RWPE1 (cell line): ENCODE data around the gene SETBP1.

ENCODE experiments used
- CTCF ChIA-PET: fragments of 350-600 bp; sonication (Branson Sonifier 250); formaldehyde crosslinking; extraction: SDS; loops from one replicate; lab custom pipeline; 2021; lab: Yijun Ruan, JAX
- POLR2A ChIA-PET: fragments of 400-600 bp; formaldehyde crosslinking; extraction: SDS; loops from one replicate; lab custom pipeline; 2020; ENCODE audit warnings: antibody characterized with exemption; ENCODE audit not compliant: low non-redundant PET; lab: Yijun Ruan, JAX
- DNase-seq: peaks from one replicate; pipeline ENCODE4 v3.0.0; 2012; ENCODE audit warnings: low spot score
- H3K27ac ChIP-seq: fragments of 450-650 bp; 2 replicates; pipeline ENCODE4 v1.5.1; 2017
- CTCF ChIP-seq: fragments of 450-650 bp; conservative IDR thresholded peaks from 2 replicates; pipeline ENCODE4 v1.5.1; 2017; ENCODE audit warnings: low read depth, mild to moderate bottlenecking

Gene SETBP1

GRCh38 chr18:44957025-44957424, 276.3 kb downstream of the SETBP1 start:
- ChIA-PET CTCF (no interaction called here), POLR2A (no interaction called here)
- H3K27ac ChIP-seq: no peak overlapping the region
- no peak for TF ChIP-seq CTCF
- DNase-seq: no peak

GRCh38 chr18:44957461-44957860, 276.8 kb downstream of the SETBP1 start:
- no peak for DNase-seq
- no peak overlapping the region for H3K27ac ChIP-seq
- ChIA-PET CTCF (no interaction called here), POLR2A (no interaction called here)
- no peak for TF ChIP-seq CTCF

- CTCF ChIA-PET: no interaction called here
- POLR2A ChIA-PET: no interaction called here
- no peak for DNase-seq
- no peak overlapping the region for H3K27ac ChIP-seq
- no peak for TF ChIP-seq CTCF
Observed at GRCh38 chr18:44958040-44958439, 277.4 kb downstream of the SETBP1 start.

- ChIA-PET CTCF (no interaction called here), POLR2A (no interaction called here)
- no peak for DNase-seq
- TF ChIP-seq CTCF: no peak
- no peak overlapping the region for H3K27ac ChIP-seq
Observed at GRCh38 chr18:44958455-44958854, 277.8 kb downstream of the SETBP1 start.

- ChIA-PET POLR2A (no interaction called here), CTCF (no interaction called here)
- no peak for TF ChIP-seq CTCF
- no peak for DNase-seq
- no peak overlapping the region for H3K27ac ChIP-seq
Observed at GRCh38 chr18:44959013-44959412, 278.3 kb downstream of the SETBP1 start.

GRCh38 chr18:44960580-44960979, 279.9 kb downstream of the SETBP1 start:
- no peak for TF ChIP-seq CTCF
- H3K27ac ChIP-seq: no peak overlapping the region
- DNase-seq: no peak
- ChIA-PET POLR2A (no interaction called here), CTCF (no interaction called here)

GRCh38 chr18:44961288-44961995, 280.8 kb downstream of the SETBP1 start:
- no peak overlapping the region for H3K27ac ChIP-seq
- ChIA-PET POLR2A (no interaction called here), CTCF (no interaction called here)
- no peak for DNase-seq
- no peak for TF ChIP-seq CTCF
